Hepatocyte (in vitro differentiated cells): ENCODE data around the gene CSNK2A1.

Source experiments
- CTCF ChIP-seq: fragments of 200-600 bp; sonication (generic); IDR thresholded peaks from 2 replicates; pipeline ENCODE4 v1.5.1; 2016; ENCODE audit warnings: antibody characterized with exemption, mild to moderate bottlenecking; ENCODE audit not compliant: poor library complexity
- EZH2 ChIP-seq: fragments of 200-600 bp; sonication (generic); IDR thresholded peaks from 2 replicates; pipeline ENCODE4 v1.6.1; 2016; ENCODE audit warnings: antibody characterized with exemption, mild to moderate bottlenecking, borderline replicate concordance

- TF ChIP-seq CTCF (no peak), EZH2 (no peak)
Measured at GRCh38 chr20:591941-592340, 48.4 kb upstream of the CSNK2A1 start.
